Hepatocyte (in vitro differentiated cells): ENCODE measurements around the gene VPS41. TPM values are rescaled to one million over a fixed set of nuclear protein-coding genes. Genes with fewer than 3 reads are reported as not detected.
A peak's percentile ranks its signal among the peaks of the same experiment; 100 is the strongest.

Source experiments
- DNase-seq: peaks from one replicate; pipeline ENCODE4 v3.0.0-alpha.2; 2016; ENCODE audit warnings: low spot score
- H2AFZ ChIP-seq: fragments of 200-600 bp; sonication (generic); 2 replicates; pipeline ENCODE4 v1.6.0; 2016; ENCODE audit warnings: antibody characterized with exemption, mild to moderate bottlenecking
- H3K27ac ChIP-seq: fragments of 200-600 bp; sonication (generic); 2 replicates; pipeline ENCODE4 v1.5.1; 2016; ENCODE audit warnings: mild to moderate bottlenecking
- H3K27me3 ChIP-seq: fragments of 200-600 bp; sonication (generic); 2 replicates; pipeline ENCODE4 v1.6.1; 2016
- H3K36me3 ChIP-seq: fragments of 200-600 bp; sonication (generic); replicated peaks from 2 replicates; pipeline ENCODE4 v1.5.1; 2016; ENCODE audit warnings: low read depth; ENCODE audit not compliant: insufficient read depth
- H3K4me1 ChIP-seq: fragments of 200-600 bp; sonication (generic); 2 replicates; pipeline ENCODE4 v1.5.1; 2016; ENCODE audit warnings: mild to moderate bottlenecking, moderate library complexity; ENCODE audit not compliant: insufficient read depth
- H3K4me2 ChIP-seq: fragments of 200-600 bp; sonication (generic); 2 replicates; pipeline ENCODE4 v1.6.0; 2016
- H3K4me3 ChIP-seq: fragments of 200-600 bp; sonication (generic); 2 replicates; pipeline ENCODE4 v1.5.1; 2016; ENCODE audit warnings: mild to moderate bottlenecking
- H3K79me2 ChIP-seq: fragments of 200-600 bp; sonication (generic); 2 replicates; pipeline ENCODE4 v1.6.0; 2017; ENCODE audit warnings: mild to moderate bottlenecking
- H3K9me2 ChIP-seq: fragments of 200-600 bp; sonication (generic); replicated peaks from 2 replicates; pipeline ENCODE4 v1.6.0; 2017; ENCODE audit warnings: mild to moderate bottlenecking; ENCODE audit not compliant: insufficient read depth
- H3K9me3 ChIP-seq: fragments of 200-600 bp; sonication (generic); 2 replicates; pipeline ENCODE4 v1.5.1; 2016; ENCODE audit warnings: low read depth, mild to moderate bottlenecking
- H4K20me1 ChIP-seq: fragments of 200-600 bp; sonication (generic); 2 replicates; pipeline ENCODE4 v1.6.0; 2016; ENCODE audit warnings: mild to moderate bottlenecking; ENCODE audit not compliant: insufficient read depth, poor library complexity, severe bottlenecking
- CTCF ChIP-seq: fragments of 200-600 bp; sonication (generic); IDR thresholded peaks from 2 replicates; pipeline ENCODE4 v1.5.1; 2016; ENCODE audit warnings: antibody characterized with exemption, mild to moderate bottlenecking; ENCODE audit not compliant: poor library complexity
- EZH2 ChIP-seq: fragments of 200-600 bp; sonication (generic); IDR thresholded peaks from 2 replicates; pipeline ENCODE4 v1.6.1; 2016; ENCODE audit warnings: antibody characterized with exemption, mild to moderate bottlenecking, borderline replicate concordance
- EZH2phosphoT487 ChIP-seq: fragments of 200-600 bp; sonication (generic); IDR thresholded peaks from one replicate; pipeline ENCODE4 v1.6.1; 2018; ENCODE audit warnings: antibody characterized with exemption, mild to moderate bottlenecking, low read depth, moderate library complexity; ENCODE audit not compliant: unreplicated experiment, severe bottlenecking
- WGBS: methylation state at CpG from one replicate; pipeline ENCODE4 v1.1.6; 2016; ENCODE audit warnings: low lambda C conversion rate; ENCODE audit errors: missing lambda C conversion rate; 5-methylcytosine and 5-hydroxymethylcytosine counted together
- polyA plus RNA-seq: library from polyadenylated mRNA; unstranded; fragments of >200 nt; fragmentation: Nextera tagmentation; extraction: Ambion mirVana; gene quantifications from 2 replicates; pipeline ENCODE4 v1.2.1, GENCODE V29; 2016
- total RNA-seq: library from RNA; depleted of rRNA; stranded (reverse); fragments of >200 nt; gene quantifications from 2 replicates; pipeline ENCODE4 v1.2.3, GENCODE V29; 2014

VPS41 gene
- total and polyA plus RNA-seq, 2 experiments from 2014 or later: 40.1 to 70.9 TPM

GRCh38 chr7:38829488-38830165 is 79.4 kb downstream of the VPS41 start:
- DNase-seq: no peak
- Histone ChIP-seq H3K36me3 (no peaks in the 10 kb centered on the region), H3K9me3 (no peaks in the 10 kb centered on the region), H3K9me2 (no peaks in the 10 kb centered on the region), H3K79me2 (peaks cover 6% of the 10 kb centered on the region), H2AFZ (no peak overlapping the region), H3K4me3 (no peak overlapping the region), H4K20me1 (no peaks in the 10 kb centered on the region), H3K27me3 (no peaks in the 10 kb centered on the region), H3K4me2 (no peak overlapping the region), H3K4me1 (no peaks in the 10 kb centered on the region), H3K27ac (no peak overlapping the region)
- no peak for TF ChIP-seq CTCF
- no peak for TF ChIP-seq EZH2phosphoT487
- TF ChIP-seq EZH2: no peak
- WGBS: 90% methylated on average over 5 of the region's 5 CpGs

- TF ChIP-seq EZH2phosphoT487 (no peak), CTCF (no peak), EZH2 (no peak)
- 90% methylated on average over 3 of the region's 3 CpGs for WGBS
Observed at GRCh38 chr7:38828026-38828425, 81.0 kb downstream of the VPS41 start.

GRCh38 chr7:38825721-38826440 is 83.1 kb downstream of the VPS41 start:
- no peaks in the 10 kb centered on the region for H3K9me3 ChIP-seq
- H3K27me3 ChIP-seq: no peaks in the 10 kb centered on the region
- WGBS: 74% methylated on average over 3 of the region's 3 CpGs
- no peaks in the 10 kb centered on the region for H3K36me3 ChIP-seq
- H3K4me1 ChIP-seq: no peaks in the 10 kb centered on the region
- no peaks in the 10 kb centered on the region for H4K20me1 ChIP-seq
- no peaks in the 10 kb centered on the region for H3K9me2 ChIP-seq
- H3K4me2 ChIP-seq: peak overlapping the region; percentile 3
- H3K27ac ChIP-seq: no peak overlapping the region
- no peak overlapping the region for H3K4me3 ChIP-seq
- H2AFZ ChIP-seq: no peak overlapping the region
- H3K79me2 ChIP-seq: peaks cover 2% of the 10 kb centered on the region
- DNase-seq: no peak
- no peak for TF ChIP-seq EZH2
- TF ChIP-seq CTCF: no peak
- TF ChIP-seq EZH2phosphoT487: no peak

More at GRCh38 chr7:38828026-38828425, 81.0 kb downstream of the VPS41 start:
- H2AFZ ChIP-seq: no peak overlapping the region
- no peaks in the 10 kb centered on the region for H3K9me2 ChIP-seq
- no peak overlapping the region for H3K4me3 ChIP-seq
- H4K20me1 ChIP-seq: no peaks in the 10 kb centered on the region
- DNase-seq: no peak
- H3K4me1 ChIP-seq: no peaks in the 10 kb centered on the region
- no peak overlapping the region for H3K27ac ChIP-seq
- H3K9me3 ChIP-seq: no peaks in the 10 kb centered on the region
- no peaks in the 10 kb centered on the region for H3K27me3 ChIP-seq
- H3K4me2 ChIP-seq: no peak overlapping the region
- H3K79me2 ChIP-seq: peaks cover 6% of the 10 kb centered on the region
- no peaks in the 10 kb centered on the region for H3K36me3 ChIP-seq
